ENCODE results near the gene ADAM33. TPM values are rescaled to one million over a fixed set of nuclear protein-coding genes. Genes with fewer than 3 reads are reported as not detected.

ADAM33 gene
- total RNA-seq, 1 experiment from 2014 or later: not detected

DNA sequence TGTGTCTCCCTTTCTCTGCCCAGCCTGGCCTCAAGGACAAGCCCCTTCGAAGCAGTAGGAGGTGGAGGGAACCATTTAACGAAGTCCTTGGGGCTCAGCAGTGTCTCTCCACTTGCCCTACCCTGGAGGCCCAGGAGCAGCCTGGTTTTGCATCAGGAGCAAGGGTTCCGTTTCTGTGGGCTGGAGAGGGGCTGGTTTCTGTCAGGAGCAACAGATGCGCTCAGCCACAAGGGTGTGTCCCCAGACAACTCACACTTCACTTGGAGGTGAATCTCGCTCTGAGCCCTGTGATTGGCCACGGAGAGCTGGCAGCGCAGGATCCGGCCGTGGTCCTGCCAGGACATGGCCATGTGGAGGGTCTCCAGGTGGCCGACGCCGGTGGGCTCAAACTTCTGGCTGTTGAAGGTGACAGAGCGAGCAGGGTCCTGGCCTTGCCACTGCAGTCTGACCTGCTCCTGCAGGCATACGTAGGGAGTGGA, 23.7 kb upstream of the ADAM33 start:
- no TSS peak for BruUV-seq (replicated peaks)
- ChIA-PET POLR2A (ENCODE audit: low non-redundant PET) (no interaction called here), CTCF (interaction anchor here (1.0 kb wide), 1 partner anchor 652 kb away, joined by 4 read pairs; no protein-coding TSS in a partner anchor)
- DNase-seq (ENCODE audit: low spot score): no peak
- no peaks in the 10 kb centered on the region for H3K4me1 ChIP-seq (ENCODE audit: insufficient read depth, low read length, poor library complexity, severe bottlenecking)
- H3K27me3 ChIP-seq (replicated peaks; ENCODE audit: insufficient read depth, low read depth, low read length, poor library complexity): no peaks in the 10 kb centered on the region
- no peak overlapping the region for H3K27ac ChIP-seq (ENCODE audit: low read depth, low read length, poor library complexity, severe bottlenecking)
- H3K36me3 ChIP-seq (ENCODE audit: insufficient read depth, low read length, poor library complexity, severe bottlenecking): no peaks in the 10 kb centered on the region
- no peak for TF ChIP-seq EZH2 (IDR thresholded peaks at IDR 0.05; ENCODE audit: borderline replicate concordance, low read depth, low read length, poor library complexity, severe bottlenecking)
- TF ChIP-seq, protein P1, sequence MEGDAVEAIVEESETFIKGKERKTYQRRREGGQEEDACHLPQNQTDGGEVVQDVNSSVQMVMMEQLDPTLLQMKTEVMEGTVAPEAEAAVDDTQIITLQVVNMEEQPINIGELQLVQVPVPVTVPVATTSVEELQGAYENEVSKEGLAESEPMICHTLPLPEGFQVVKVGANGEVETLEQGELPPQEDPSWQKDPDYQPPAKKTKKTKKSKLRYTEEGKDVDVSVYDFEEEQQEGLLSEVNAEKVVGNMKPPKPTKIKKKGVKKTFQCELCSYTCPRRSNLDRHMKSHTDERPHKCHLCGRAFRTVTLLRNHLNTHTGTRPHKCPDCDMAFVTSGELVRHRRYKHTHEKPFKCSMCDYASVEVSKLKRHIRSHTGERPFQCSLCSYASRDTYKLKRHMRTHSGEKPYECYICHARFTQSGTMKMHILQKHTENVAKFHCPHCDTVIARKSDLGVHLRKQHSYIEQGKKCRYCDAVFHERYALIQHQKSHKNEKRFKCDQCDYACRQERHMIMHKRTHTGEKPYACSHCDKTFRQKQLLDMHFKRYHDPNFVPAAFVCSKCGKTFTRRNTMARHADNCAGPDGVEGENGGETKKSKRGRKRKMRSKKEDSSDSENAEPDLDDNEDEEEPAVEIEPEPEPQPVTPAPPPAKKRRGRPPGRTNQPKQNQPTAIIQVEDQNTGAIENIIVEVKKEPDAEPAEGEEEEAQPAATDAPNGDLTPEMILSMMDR (conservative IDR thresholded peaks at IDR 0.05; ENCODE audit: low read depth, low read length): no peak
- H3K4me3 ChIP-seq (ENCODE audit: low read depth, low read length, poor library complexity, severe bottlenecking): no peak overlapping the region
- intact Hi-C loops (cut with micrococcal nuclease; ENCODE audit: unreplicated experiment): no loop called here
- no peaks in the 10 kb centered on the region for H3K9me3 ChIP-seq (ENCODE audit: low read depth, low read length, poor library complexity, severe bottlenecking)

DNA sequence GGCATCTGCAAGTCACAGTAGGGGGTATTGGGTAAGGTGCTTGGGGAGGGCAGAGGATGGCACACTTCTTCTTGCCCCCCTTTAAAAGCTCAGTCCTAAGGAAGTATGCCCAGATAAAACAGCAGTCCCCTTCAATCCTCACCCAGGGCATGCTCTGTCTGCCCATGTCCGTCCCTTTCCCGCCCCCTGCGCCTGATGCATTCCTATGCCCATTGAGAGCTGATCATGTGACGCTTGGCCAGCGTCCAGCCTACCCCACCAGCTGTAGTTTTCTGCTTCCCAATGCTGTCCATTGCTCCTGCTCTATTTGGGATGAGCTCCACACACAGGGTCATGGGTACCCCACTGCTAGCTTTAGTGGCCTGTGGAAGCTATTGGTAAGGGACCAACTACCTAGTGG, 22.3 kb upstream of the ADAM33 start:
- BruUV-seq (replicated peaks): no TSS peak
- intact Hi-C loops (cut with micrococcal nuclease; ENCODE audit: unreplicated experiment): no loop called here
- ChIA-PET POLR2A (ENCODE audit: low non-redundant PET) (no interaction called here), CTCF (interaction anchor here (0.9 kb wide), 1 partner anchor 141 kb away, joined by 5 read pairs; no protein-coding TSS in a partner anchor)
- no peaks in the 10 kb centered on the region for H3K4me1 ChIP-seq (ENCODE audit: insufficient read depth, low read length, poor library complexity, severe bottlenecking)
- H3K9me3 ChIP-seq (ENCODE audit: low read depth, low read length, poor library complexity, severe bottlenecking): no peaks in the 10 kb centered on the region
- no peak for DNase-seq (ENCODE audit: low spot score)
- H3K27ac ChIP-seq (ENCODE audit: low read depth, low read length, poor library complexity, severe bottlenecking): no peak overlapping the region
- H3K4me3 ChIP-seq (ENCODE audit: low read depth, low read length, poor library complexity, severe bottlenecking): no peak overlapping the region
- no peaks in the 10 kb centered on the region for H3K27me3 ChIP-seq (replicated peaks; ENCODE audit: insufficient read depth, low read depth, low read length, poor library complexity)
- TF ChIP-seq, protein P1 (conservative IDR thresholded peaks at IDR 0.05; ENCODE audit: low read depth, low read length): no peak
- no peak for TF ChIP-seq EZH2 (IDR thresholded peaks at IDR 0.05; ENCODE audit: borderline replicate concordance, low read depth, low read length, poor library complexity, severe bottlenecking)
- H3K36me3 ChIP-seq (ENCODE audit: insufficient read depth, low read length, poor library complexity, severe bottlenecking): no peaks in the 10 kb centered on the region

DNA sequence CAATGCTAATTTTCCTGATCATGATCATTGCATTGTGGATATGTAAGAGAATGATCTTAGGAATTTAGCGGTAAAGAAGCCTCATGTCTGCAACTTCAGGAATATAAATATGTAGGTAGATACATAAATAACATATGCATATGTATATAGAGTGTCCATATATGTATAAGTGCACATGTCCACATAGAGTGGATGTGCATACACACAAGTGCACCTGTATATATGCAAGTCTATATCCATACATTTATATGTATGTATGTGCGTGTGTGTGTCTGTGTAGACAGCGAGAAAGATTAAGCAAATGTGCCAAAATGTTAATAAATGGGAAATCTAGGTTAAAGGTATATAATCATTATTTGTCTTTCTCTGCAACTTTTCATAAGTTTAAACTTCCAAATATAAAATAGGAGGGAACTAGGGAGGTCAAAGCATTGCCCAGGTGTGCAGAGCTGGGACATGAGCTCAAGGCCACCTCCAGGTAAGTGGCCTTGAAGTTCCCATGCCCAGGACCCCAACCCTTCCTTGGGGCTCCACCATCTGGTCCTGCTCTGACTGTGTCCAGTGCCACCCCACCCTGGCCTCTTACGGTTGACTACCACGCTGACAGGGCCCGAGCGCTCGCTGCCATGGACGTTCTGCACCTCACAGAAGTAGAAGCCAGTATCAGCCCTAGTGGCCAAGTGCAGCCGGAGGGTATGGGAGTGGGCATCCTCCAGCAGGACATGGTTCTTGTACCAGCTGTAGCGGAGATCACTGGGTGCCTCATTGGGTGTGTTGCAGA, 21.0 kb upstream of the ADAM33 start:
- Histone ChIP-seq H3K4me1 (ENCODE audit: insufficient read depth, low read length, poor library complexity, severe bottlenecking) (no peaks in the 10 kb centered on the region), H3K9me3 (ENCODE audit: low read depth, low read length, poor library complexity, severe bottlenecking) (no peaks in the 10 kb centered on the region), H3K36me3 (ENCODE audit: insufficient read depth, low read length, poor library complexity, severe bottlenecking) (no peaks in the 10 kb centered on the region), H3K27me3 (replicated peaks; ENCODE audit: insufficient read depth, low read depth, low read length, poor library complexity) (no peaks in the 10 kb centered on the region), H3K27ac (ENCODE audit: low read depth, low read length, poor library complexity, severe bottlenecking) (no peak overlapping the region), H3K4me3 (ENCODE audit: low read depth, low read length, poor library complexity, severe bottlenecking) (no peak overlapping the region)
- POLR2A ChIA-PET (ENCODE audit: low non-redundant PET): no interaction called here
- no peak for DNase-seq (ENCODE audit: low spot score)
- TF ChIP-seq EZH2 (IDR thresholded peaks at IDR 0.05; ENCODE audit: borderline replicate concordance, low read depth, low read length, poor library complexity, severe bottlenecking): no peak
- CTCF ChIA-PET: no interaction called here
- intact Hi-C loops (cut with micrococcal nuclease; ENCODE audit: unreplicated experiment): no loop called here
- no TSS peak for BruUV-seq (replicated peaks)

Data from A673 (cell line).